IPS DF 6.9 (cell line): ENCODE results near the gene MYDGF.
A peak's percentile ranks its signal among the peaks of the same experiment; 100 is the strongest.

ENCODE experiments used
- DNase-seq: peaks from one replicate; pipeline ENCODE4 v3.0.0-alpha.2; 2013; ENCODE audit warnings: low read depth, low spot score
- H3K27ac ChIP-seq: one replicate; pipeline ENCODE4 v1.5.1; 2013; ENCODE audit warnings: low read length, control low read depth
- H3K27me3 ChIP-seq: 2 replicates; pipeline ENCODE4 v1.6.1; 2013; ENCODE audit warnings: mild to moderate bottlenecking, low read length; ENCODE audit not compliant: control insufficient read depth, insufficient read depth
- H3K36me3 ChIP-seq: 2 replicates; pipeline ENCODE4 v1.6.1; 2013; ENCODE audit warnings: low read length; ENCODE audit not compliant: control insufficient read depth, insufficient read depth
- H3K4me1 ChIP-seq: 2 replicates; pipeline ENCODE4 v1.6.1; 2013; ENCODE audit warnings: low read length; ENCODE audit not compliant: control insufficient read depth, insufficient read depth
- H3K4me3 ChIP-seq: 2 replicates; pipeline ENCODE4 v1.5.1; 2013; ENCODE audit warnings: mild to moderate bottlenecking, low read length
- H3K9me3 ChIP-seq: 2 replicates; pipeline ENCODE4 v1.6.1; 2013; ENCODE audit warnings: low read length, inconsistent platforms; ENCODE audit not compliant: control insufficient read depth, insufficient read depth
- WGBS: extraction: QIAGEN DNeasy Blood & Tissue Kit; methylation state at CpG from one replicate; pipeline ENCODE4 v1.1.7; 2013; ENCODE audit warnings: mixed read lengths, missing lambda C conversion rate; ENCODE audit not compliant: insufficient read length, insufficient coverage; 5-methylcytosine and 5-hydroxymethylcytosine counted together

MYDGF gene

GRCh38 chr19:4641132-4641531, 29.0 kb downstream of the MYDGF start:
- H3K27ac ChIP-seq: no peak overlapping the region
- DNase-seq: no peak
- no peaks in the 10 kb centered on the region for H3K4me1 ChIP-seq
- whole genome bisulfite sequencing: no CpG with 5 or more reads among the region's 14 CpGs
- no peaks in the 10 kb centered on the region for H3K9me3 ChIP-seq
- no peak overlapping the region for H3K4me3 ChIP-seq
- no peaks in the 10 kb centered on the region for H3K27me3 ChIP-seq
- no peaks in the 10 kb centered on the region for H3K36me3 ChIP-seq

- Histone ChIP-seq H3K27me3 (no peaks in the 10 kb centered on the region), H3K4me1 (no peaks in the 10 kb centered on the region), H3K4me3 (no peak overlapping the region), H3K9me3 (no peaks in the 10 kb centered on the region), H3K27ac (no peak overlapping the region), H3K36me3 (no peaks in the 10 kb centered on the region)
- no peak for DNase-seq
- no CpG with 5 or more reads among the region's 17 CpGs for WGBS
Measured at GRCh38 chr19:4640247-4641000, 29.7 kb downstream of the MYDGF start.

GRCh38 chr19:4639531-4640246, 30.5 kb downstream of the MYDGF start:
- no peaks in the 10 kb centered on the region for H3K27me3 ChIP-seq
- peak overlapping the region; percentile 55 for H3K4me3 ChIP-seq
- H3K4me1 ChIP-seq: no peaks in the 10 kb centered on the region
- H3K36me3 ChIP-seq: no peaks in the 10 kb centered on the region
- no peak overlapping the region for H3K27ac ChIP-seq
- no peaks in the 10 kb centered on the region for H3K9me3 ChIP-seq
- WGBS: no CpG with 5 or more reads among the region's 39 CpGs
- no peak for DNase-seq

GRCh38 chr19:4638828-4639530, 31.2 kb downstream of the MYDGF start, which contains the start of gene TNFAIP8L1:
TSS of gene TNFAIP8L1 (plus strand) at chr19:4639516. CDS start at chr19:4651870, 12,354 bp downstream.
- H3K27ac ChIP-seq: no peak within 1 kb of the TSS
- H3K4me1 ChIP-seq: no peaks in the 10 kb centered on the region
- no peaks in the 10 kb centered on the region for H3K36me3 ChIP-seq
- peak; percentile 66 for DNase-seq
- H3K27me3 ChIP-seq: no peaks in the 10 kb centered on the region
- H3K9me3 ChIP-seq: no peaks in the 10 kb centered on the region
- peak within 1 kb of the TSS; percentile 55 for H3K4me3 ChIP-seq
- no CpG with 5 or more reads among the region's 49 CpGs for WGBS

GRCh38 chr19:4638317-4638716, 31.8 kb downstream of the MYDGF start:
- Histone ChIP-seq H3K9me3 (no peaks in the 10 kb centered on the region), H3K27ac (no peak overlapping the region), H3K4me1 (no peaks in the 10 kb centered on the region), H3K36me3 (no peaks in the 10 kb centered on the region), H3K4me3 (no peak overlapping the region), H3K27me3 (no peaks in the 10 kb centered on the region)
- WGBS: no CpG with 5 or more reads among the region's 11 CpGs
- DNase-seq: no peak

GRCh38 chr19:4636761-4637160, 33.4 kb downstream of the MYDGF start:
- Histone ChIP-seq H3K27ac (no peak overlapping the region), H3K4me1 (no peaks in the 10 kb centered on the region), H3K4me3 (no peak overlapping the region), H3K36me3 (no peaks in the 10 kb centered on the region), H3K9me3 (no peaks in the 10 kb centered on the region), H3K27me3 (no peaks in the 10 kb centered on the region)
- DNase-seq: no peak
- WGBS: no CpG with 5 or more reads among the region's 8 CpGs

- peak overlapping the region; percentile 43; the same call in 1 of the 2 replicates for H3K4me3 ChIP-seq
- no peak overlapping the region for H3K27ac ChIP-seq
- H3K27me3 ChIP-seq: no peaks in the 10 kb centered on the region
- DNase-seq: no peak
- WGBS: no CpG with 5 or more reads among the region's 43 CpGs
- no peaks in the 10 kb centered on the region for H3K9me3 ChIP-seq
- H3K4me1 ChIP-seq: no peaks in the 10 kb centered on the region
- no peaks in the 10 kb centered on the region for H3K36me3 ChIP-seq
Measured at GRCh38 chr19:4636151-4636717, 33.9 kb downstream of the MYDGF start.

- Histone ChIP-seq H3K36me3 (no peaks in the 10 kb centered on the region), H3K9me3 (no peaks in the 10 kb centered on the region), H3K27me3 (no peaks in the 10 kb centered on the region), H3K27ac (no peak overlapping the region), H3K4me3 (peak overlapping the region; percentile 43; the same call in 1 of the 2 replicates), H3K4me1 (no peaks in the 10 kb centered on the region)
- no CpG with 5 or more reads among the region's 13 CpGs for WGBS
- no peak for DNase-seq
Measured at GRCh38 chr19:4635754-4636116, 34.4 kb downstream of the MYDGF start.

GRCh38 chr19:4633140-4633967, 36.8 kb downstream of the MYDGF start:
- Histone ChIP-seq H3K36me3 (no peaks in the 10 kb centered on the region), H3K27ac (no peak overlapping the region), H3K27me3 (no peaks in the 10 kb centered on the region), H3K4me3 (no peak overlapping the region), H3K4me1 (no peaks in the 10 kb centered on the region), H3K9me3 (no peaks in the 10 kb centered on the region)
- WGBS: no CpG with 5 or more reads among the region's 14 CpGs
- peak; percentile 54 for DNase-seq
